GM19193 (cell line): ENCODE results near the gene FOXJ1.

Experiments
- POLR2A ChIP-seq: IDR thresholded peaks from 4 replicates; pipeline ENCODE4 v1.6.1; 2011; ENCODE audit not compliant: insufficient read depth, insufficient read length; ENCODE audit errors: extremely low read depth

FOXJ1 gene

DNA sequence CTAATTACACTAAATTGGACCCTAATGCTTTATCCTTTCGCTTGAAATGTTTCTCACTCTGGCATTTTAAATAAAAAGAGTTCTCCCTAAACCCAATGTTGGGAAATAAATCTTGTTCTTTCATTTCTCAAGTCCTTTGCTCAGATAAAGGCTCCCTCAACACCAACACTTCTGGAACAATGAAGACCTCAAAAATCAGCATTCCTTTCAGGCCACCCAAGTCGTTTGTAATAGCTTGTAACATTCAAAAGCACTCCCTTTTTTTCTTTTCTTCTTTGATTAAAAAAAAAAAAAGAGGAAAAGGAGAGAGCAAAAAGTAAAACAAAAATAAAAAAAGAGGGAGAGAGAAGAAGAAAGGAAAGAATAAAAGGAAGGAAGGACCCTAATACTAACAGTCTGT is 23.3 kb upstream of the FOXJ1 start:
- TF ChIP-seq POLR2A: no peak

DNA sequence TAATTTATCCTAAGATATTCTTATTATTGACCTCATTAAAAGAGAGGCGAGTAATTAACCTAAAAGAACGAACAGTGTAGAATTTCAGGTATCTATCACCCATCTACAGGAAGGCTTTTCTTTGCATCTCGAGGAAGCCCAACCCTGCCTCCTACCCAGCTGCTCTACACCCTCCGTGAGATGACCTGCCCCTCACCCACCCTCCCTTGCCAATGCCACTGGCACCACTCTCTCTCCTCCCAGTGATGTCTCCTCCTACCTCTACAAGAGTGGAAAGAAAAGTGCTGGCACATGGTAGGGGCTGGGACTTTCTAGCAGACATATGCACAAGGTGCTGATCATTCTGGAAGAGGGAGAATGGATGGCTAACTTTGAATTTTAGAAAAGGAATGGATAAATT is 22.9 kb upstream of the FOXJ1 start:
- no peak for TF ChIP-seq POLR2A

DNA sequence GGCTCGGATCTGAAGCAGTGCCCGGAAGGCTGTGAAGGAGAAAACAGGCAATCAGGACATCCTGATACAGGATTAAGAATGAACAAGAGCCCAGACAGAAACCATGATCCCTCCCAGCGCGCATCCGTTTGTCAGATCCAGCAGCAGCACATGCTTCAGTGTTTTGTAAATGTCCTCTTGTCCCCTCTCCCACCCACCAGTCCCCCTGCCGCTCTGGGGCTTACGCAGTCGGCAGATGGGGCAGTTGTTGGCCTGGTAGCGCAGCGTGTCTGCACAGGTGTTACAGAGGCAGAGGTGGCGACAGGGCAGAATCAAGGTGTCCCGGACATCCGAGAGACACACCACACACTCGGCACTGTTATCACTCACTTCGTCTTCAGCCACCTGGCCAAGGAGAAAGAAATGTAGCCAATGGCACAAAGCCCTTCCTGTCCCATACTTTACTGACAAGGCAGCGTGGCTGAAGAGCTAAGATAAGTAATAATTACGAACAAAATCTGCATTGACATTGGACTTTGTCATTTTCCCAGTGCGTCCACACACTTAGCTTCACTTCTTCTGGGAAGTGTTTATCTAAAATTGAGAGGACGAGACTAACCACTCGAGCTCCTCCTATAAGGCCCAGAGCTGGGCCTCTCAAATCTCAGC is 20.7 kb upstream of the FOXJ1 start:
- TF ChIP-seq POLR2A: no peak

DNA sequence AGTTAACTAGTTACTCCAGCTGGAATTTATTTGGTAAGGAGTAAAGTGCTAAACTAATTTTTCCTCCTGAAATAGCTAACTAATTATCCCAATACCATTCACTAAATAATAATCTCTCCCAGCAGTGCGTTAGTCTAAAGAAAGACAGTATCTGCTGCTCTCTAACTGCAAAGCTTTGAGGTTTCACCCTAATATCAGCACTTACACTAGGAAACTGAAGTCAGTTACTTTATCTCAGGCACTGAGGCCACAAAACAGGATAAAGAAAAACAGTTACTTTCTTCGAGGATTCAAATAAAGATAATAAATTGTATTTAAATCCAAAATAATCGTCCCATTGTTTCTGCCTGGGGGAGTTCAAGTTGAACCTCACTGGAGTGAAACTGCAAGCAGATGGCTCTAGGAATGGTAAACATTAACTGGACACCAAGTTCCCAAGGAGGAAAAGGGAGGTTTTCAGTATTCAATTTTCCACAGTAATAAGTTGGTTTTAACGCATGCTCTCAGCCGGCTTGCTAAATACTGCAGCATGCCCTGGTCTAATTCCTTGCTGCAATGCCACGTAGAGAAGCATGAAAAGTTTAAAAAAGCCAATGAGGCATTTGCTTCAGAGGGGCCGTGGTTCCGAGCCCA is 20.0 kb upstream of the FOXJ1 start:
- no peak for TF ChIP-seq POLR2A

DNA sequence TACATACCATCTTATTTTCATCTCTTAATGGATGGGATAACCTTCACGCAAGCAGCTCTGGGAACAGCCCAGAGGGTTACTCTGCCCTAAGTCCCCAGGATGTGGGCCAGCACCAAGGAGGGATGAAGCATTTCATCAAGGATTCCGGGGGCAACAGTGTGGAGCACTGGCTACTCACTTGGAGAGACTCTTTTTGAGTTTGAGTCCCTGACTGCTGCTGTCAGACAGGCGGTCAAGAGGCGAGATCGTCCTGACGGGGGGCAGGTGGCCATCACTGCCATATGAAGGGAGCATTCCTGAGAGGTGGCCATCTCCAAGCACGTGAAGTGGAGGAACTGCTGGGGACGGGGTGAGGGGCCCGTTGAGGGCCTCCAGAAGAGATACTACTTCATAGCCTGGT is 18.1 kb upstream of the FOXJ1 start:
- no peak for TF ChIP-seq POLR2A

DNA sequence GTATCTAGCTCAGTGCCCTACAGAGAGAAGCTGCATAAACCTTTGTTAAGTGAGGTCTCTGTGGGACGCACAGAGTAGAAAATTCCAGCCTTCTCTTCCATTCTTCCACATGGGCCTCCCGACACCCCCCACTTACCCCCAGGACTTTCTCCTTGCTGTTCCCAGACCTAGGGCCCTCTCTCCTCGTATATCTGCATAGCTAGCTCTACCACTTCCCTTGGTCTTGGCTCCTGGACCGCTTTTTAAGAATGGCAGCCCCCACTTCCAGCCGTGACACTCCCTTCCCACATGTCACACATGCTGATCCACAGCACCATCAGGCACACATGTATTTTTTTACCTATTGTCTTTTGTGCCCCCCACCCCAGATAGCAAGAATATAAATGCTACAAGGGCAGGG is 16.7 kb upstream of the FOXJ1 start:
- TF ChIP-seq POLR2A: no peak

DNA sequence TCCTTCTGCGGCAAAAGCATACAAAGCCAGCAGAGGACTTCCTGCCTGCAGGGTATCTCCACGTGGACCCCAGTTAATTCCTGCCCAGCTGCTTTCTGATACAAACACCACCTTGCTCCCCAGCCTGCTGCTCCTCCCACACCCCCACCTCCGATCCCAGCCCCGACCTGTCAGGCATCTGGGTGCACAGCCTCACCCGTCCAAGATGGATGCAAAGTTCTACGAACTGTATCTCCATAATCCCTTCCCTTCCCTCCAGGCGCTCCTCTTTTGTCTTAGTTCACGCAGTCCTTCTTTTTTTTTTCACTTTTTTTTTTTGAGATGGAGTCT is 15.6 kb upstream of the FOXJ1 start:
- TF ChIP-seq POLR2A: no peak

DNA sequence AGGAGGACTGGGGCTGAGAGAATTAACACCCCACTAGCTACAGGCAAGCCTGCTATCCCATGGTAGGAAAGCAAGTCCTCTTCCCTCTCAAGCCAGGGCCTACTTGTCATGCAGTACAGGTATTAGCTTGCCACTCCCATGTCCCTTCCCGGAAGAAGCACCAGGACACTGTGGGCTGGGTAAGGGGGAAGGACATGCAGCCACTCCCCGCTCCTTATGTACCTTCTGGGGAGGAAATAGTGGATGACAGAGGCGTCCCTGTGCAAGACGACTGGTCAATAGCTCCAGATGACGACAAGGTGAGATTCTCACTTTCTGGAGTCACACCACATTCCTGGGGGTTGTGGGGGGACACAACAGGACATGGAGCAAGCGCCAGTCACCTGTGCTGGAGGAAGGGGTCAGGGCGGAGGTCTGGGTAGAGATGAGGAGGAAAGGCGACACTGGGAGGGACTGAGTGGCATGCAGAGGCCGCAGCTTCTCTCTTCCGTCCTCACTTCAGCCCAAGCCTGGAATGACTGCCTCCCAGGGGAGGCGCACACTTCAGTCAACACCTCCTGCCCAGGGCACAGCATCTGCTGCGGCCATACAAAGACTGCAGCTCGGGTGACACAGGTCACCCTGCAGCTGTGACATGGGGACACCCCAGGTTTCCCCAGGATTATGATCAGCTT is 15.1 kb upstream of the FOXJ1 start:
- no peak for TF ChIP-seq POLR2A

DNA sequence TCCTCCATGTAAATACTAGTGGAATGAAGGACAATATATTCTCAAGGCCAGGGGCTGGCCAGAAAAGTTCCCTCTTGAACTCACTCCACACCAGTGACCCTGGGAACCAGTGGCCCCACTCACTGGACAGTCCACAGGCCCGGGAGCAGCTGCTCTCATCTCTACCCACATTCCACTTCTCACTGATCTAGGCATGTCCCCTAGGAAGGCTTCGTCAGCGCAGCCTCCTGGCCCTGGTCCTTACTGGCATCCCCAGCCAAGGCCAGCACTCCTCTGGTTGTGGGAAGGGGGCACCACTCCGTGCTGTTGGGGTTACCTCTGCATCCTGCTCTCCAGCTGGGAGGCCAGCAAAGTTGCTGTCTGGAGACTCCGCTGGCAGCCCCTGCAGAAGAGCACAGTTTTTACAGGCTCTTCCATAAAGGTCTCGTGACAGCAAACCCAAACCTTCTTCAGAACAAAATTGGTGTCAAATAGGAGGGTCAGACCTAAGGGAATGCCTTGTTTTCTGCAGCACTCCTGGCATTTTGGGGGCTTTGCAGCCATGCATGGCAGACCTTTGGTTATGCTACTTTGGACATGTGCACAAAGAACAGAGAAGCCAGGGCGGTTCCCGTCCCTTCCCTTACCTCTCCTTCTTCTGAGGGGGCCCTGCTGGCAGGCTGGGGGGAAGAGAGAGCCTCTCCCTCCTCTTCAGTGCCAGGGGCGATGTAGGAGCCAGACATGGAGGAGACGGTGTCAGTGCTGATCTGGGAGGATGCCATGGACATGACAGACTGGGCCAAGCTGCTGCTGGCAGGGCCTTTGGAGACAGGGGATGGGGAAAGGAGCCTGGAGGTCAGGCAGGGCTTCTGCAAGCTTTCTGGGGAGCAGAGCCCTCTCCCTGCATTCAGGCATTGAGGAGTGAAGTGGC is 14.1 kb upstream of the FOXJ1 start:
- TF ChIP-seq POLR2A: no peak

DNA sequence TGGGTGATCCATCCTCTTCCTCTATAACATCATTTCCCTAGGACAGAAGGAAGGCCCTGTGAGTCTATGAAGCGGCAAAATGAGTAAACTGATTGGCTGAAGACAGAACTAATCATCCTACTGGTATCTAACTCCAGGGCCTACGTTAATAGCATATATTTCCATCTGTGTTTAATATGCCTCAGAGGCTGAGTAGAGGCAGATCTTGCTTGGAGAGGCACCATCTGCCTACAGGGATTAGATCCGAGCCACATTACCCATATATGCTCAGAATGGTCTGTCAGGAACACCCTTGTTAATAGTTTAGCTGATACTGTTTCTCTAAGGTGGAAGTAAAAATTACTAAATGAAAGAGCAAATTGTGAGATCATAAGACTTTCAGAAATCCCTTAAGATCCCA is 13.2 kb upstream of the FOXJ1 start:
- no peak for TF ChIP-seq POLR2A

DNA sequence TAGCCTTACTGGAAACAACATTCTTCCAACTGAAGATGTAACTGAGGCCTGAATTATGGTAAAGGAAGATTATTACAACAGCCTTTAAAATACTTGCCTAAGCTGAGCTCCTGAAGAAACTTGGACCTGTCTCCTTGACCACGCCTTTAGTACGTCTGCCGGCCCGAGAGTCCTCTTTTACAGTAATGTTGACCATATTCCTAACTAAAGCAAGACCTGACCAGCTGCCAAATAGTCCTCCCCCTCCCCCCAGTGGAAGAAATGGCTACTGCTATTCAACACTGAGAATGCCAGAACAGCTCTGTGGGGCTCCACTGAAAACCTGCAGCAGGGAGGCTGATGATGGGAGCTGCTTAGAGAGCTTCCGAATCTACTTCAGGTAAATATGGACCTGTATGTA is 12.6 kb upstream of the FOXJ1 start:
- TF ChIP-seq POLR2A: no peak

DNA sequence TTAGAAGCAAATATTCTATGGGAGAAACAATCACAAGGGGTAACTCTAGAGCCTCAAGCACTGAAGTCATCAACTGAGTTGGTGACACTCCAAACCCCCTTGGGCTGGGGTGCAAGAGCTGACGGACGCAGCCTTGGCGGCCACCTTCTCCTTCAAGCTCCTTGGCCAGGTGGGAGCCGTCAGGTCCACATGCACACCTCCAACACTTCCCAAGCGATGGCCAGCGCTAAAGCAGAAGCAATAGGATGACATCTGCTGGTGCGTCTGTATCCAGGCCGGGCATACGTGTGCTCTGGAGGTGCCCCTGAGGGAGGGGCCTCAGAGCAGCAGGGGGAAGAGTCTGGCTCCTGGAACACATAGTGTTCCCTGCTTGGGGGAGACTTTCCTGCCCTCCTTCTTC is 12.2 kb upstream of the FOXJ1 start:
- TF ChIP-seq POLR2A: no peak

DNA sequence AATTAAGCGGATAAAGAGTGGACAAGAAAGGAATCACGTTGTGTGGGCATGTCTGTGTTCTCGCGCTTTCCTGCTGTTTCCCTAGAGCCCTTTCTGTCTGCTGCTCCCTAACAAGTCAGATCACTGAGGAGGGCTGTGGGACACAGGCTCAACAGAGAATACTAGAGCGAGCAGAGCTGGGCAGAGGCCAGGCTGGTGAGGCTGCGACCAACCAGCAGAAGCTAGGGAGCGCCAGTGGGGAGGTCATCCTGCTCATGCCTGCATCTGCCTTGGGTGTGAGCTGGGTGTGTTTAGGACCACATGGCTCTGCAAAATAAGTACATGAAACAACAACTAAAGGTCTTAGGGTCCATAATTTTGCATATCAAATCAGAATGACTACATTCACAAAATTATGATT is 11.5 kb upstream of the FOXJ1 start:
- TF ChIP-seq POLR2A: no peak

DNA sequence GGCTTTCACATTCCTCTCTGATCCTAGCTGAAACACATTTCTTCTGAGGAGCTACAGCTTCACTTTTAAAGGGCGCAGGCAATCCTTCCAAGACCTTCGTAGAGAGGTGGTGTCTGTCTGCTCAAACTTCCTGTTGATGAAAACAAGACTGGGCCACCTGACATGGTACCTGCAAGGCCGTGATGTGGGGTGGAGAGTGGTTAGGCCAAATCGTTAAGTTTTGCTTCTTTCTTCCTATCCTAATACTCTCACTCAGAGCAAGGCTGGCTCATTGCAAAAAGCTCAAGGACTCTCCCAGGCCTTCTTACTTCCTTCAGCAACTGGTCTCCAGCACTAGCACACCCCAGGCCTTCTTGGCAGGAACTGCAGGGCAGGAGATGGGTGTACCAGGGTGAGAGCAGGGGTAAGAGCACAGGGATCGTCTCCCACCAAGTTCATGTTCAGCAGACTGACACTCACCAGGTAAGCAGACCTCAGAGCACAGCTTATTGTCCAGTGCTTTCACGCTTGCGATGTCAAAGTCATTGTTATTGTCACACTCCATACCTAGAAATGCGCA is 10.9 kb upstream of the FOXJ1 start:
- no peak for TF ChIP-seq POLR2A
